HepG2 (cell line): ENCODE results near the gene JMJD6. TPM values are rescaled to one million over a fixed set of nuclear protein-coding genes. Genes with fewer than 3 reads are reported as not detected.

Experiments used
- FOXP4 ChIP-seq: sonication (generic); formaldehyde crosslinking; IDR thresholded peaks from 2 replicates; pipeline ENCODE4 v1.4.0; 2020; ENCODE audit warnings: missing genetic modification reagents
- HNF4A ChIP-seq: sonication (generic); formaldehyde crosslinking; IDR thresholded peaks from 2 replicates; pipeline ENCODE4 v1.4.0; 2020; ENCODE audit warnings: missing genetic modification reagents
- MLX ChIP-seq: IDR thresholded peaks from 2 replicates; pipeline ENCODE4 v1.6.1; 2016
- RXRB ChIP-seq: IDR thresholded peaks from 2 replicates; pipeline ENCODE4 v1.6.1; 2016; ENCODE audit warnings: borderline replicate concordance, missing genetic modification reagents, missing compliant biosample characterization
- SP2 ChIP-seq: sonication (generic); formaldehyde crosslinking; IDR thresholded peaks from 2 replicates; pipeline ENCODE4 v1.5.1; 2020; ENCODE audit warnings: mild to moderate bottlenecking, missing genetic modification reagents
- SRF ChIP-seq: IDR thresholded peaks from 2 replicates; pipeline ENCODE4 v1.6.1; 2011; ENCODE audit warnings: mild to moderate bottlenecking, low read depth, low read length, moderate library complexity
- ZFP82 ChIP-seq: sonication (generic); formaldehyde crosslinking; IDR thresholded peaks from 2 replicates; pipeline ENCODE4 v1.5.1; 2020; ENCODE audit warnings: mild to moderate bottlenecking, missing genetic modification reagents, borderline replicate concordance
- ZMAT3 ChIP-seq: sonication (generic); formaldehyde crosslinking; conservative IDR thresholded peaks from 2 replicates; pipeline ENCODE4 v1.7.0; 2021; ENCODE audit warnings: missing genetic modification reagents
- ZNF354B ChIP-seq: sonication (generic); formaldehyde crosslinking; IDR thresholded peaks from 2 replicates; pipeline ENCODE4 v1.8.0; 2022; ENCODE audit warnings: mild to moderate bottlenecking, missing genetic modification reagents
- ZNF563 ChIP-seq: sonication (generic); formaldehyde crosslinking; IDR thresholded peaks from 2 replicates; pipeline ENCODE4 v1.8.0; 2022; ENCODE audit warnings: mild to moderate bottlenecking, moderate library complexity, missing genetic modification reagents
- polyA plus RNA-seq, 8 experiments: library from polyadenylated mRNA; depleted of rRNA in 3 of 8; stranded (reverse) in 7 of 8; unstranded in 1 of 8; fragments of >200 nt; fragmentation: Illumina TruSeq in 4 of 8; extraction: Trizol in 4 of 8; gene quantifications; 2 replicates each; pipeline versions ENCODE4 v1.2.1 to v1.2.3, GENCODE V29; 2011 to 2016; ENCODE audit warnings: low read depth in 4 of 8, missing spikeins in 1 of 8, mixed read lengths in 1 of 8; ENCODE audit not compliant: insufficient read depth in 1 of 8
- total RNA-seq, 5 experiments: library from RNA; depleted of rRNA; stranded (reverse); fragments of >200 nt; fragmentation: Illumina TruSeq; extraction: Trizol; gene quantifications; 2 replicates each; pipeline ENCODE4 v1.2.3, GENCODE V29; 2016; ENCODE audit warnings: low read depth in 1 of 5
- TF ChIP-seq, protein P1 (sequence below): sonication (generic); formaldehyde crosslinking; IDR thresholded peaks from 2 replicates; pipeline ENCODE4 v1.5.0; 2020; ENCODE audit warnings: mild to moderate bottlenecking, missing genetic modification reagents, borderline replicate concordance
- TF ChIP-seq, protein P2 (sequence below): IDR thresholded peaks from 2 replicates; pipeline ENCODE4 v1.6.1; 2016
- TF ChIP-seq, protein P3 (sequence below): sonication (generic); formaldehyde crosslinking; IDR thresholded peaks from 2 replicates; pipeline ENCODE4 v1.4.0; 2020; ENCODE audit warnings: missing genetic modification reagents

Gene JMJD6
- total and polyA plus RNA-seq, 2 of the 13 experiments (the other 11 are each of a cell fraction or from before 2014, with no cell fraction given): 33.6 to 41.0 TPM

DNA sequence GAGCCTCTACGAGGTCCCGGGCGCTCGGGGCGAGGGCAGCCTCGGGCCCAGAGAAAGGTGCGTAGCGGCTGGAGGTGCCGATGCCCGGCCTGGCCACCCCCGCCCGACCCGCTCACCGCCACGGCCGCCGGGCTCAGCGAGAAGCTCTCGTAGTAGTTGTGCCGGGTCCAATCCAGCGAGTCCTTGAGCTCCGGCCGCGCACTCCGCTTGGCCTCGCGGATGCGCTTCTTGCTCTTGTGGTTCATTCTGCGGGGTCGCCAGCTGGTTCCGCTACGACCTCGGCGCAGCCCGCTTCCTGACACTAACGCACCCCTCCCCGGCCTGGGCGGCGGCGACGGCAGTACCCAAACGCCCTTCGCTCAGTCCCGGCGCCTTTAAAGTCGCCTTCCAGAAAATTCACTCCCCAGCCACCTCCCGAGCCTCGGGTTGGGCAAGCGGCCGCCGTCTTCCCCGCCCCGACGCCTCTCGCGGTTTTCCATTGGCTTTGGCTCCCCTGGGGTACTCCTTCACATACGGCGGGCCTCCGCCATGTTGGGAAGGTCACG is at the start of gene JMJD6 (continued):
- TF ChIP-seq, protein P1, sequence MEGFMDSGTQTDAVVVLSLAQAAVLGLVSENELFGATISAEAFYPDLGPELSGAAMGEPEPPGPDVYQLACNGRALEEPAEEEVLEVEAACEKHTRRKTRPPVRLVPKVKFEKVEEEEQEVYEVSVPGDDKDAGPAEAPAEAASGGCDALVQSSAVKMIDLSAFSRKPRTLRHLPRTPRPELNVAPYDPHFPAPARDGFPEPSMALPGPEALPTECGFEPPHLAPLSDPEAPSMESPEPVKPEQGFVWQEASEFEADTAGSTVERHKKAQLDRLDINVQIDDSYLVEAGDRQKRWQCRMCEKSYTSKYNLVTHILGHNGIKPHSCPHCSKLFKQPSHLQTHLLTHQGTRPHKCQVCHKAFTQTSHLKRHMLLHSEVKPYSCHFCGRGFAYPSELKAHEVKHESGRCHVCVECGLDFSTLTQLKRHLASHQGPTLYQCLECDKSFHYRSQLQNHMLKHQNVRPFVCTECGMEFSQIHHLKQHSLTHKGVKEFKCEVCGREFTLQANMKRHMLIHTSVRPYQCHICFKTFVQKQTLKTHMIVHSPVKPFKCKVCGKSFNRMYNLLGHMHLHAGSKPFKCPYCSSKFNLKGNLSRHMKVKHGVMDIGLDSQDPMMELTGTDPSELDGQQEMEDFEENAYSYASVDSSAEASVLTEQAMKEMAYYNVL (CRISPR knock-in tag): peak; percentile 81
- TF ChIP-seq ZFP82 (CRISPR knock-in tag) (0 out of 2 replicates have a peak, but pooled peaks have one; percentile 10), ZNF354B (CRISPR knock-in tag) (0 out of 2 replicates have a peak, but pooled peaks have one; percentile 44), MLX (0 out of 2 replicates have a peak, but pooled peaks have one; percentile 9), RXRB (peak; percentile 38; the same call in 1 of the 2 replicates), ZMAT3 (CRISPR knock-in tag) (peak; percentile 93), SRF (no peak), ZNF563 (CRISPR knock-in tag) (no peak; the same call in none of the 2 replicates), SP2 (CRISPR knock-in tag) (peak; percentile 87), FOXP4 (0 out of 2 replicates have a peak, but pooled peaks have one; percentile 6), HNF4A (CRISPR knock-in tag) (peak; percentile 40)
- TF ChIP-seq, protein P2, sequence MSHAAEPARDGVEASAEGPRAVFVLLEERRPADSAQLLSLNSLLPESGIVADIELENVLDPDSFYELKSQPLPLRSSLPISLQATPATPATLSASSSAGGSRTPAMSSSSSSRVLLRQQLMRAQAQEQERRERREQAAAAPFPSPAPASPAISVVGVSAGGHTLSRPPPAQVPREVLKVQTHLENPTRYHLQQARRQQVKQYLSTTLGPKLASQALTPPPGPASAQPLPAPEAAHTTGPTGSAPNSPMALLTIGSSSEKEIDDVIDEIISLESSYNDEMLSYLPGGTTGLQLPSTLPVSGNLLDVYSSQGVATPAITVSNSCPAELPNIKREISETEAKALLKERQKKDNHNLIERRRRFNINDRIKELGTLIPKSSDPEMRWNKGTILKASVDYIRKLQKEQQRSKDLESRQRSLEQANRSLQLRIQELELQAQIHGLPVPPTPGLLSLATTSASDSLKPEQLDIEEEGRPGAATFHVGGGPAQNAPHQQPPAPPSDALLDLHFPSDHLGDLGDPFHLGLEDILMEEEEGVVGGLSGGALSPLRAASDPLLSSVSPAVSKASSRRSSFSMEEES (CRISPR knock-in tag): no peak; the same call in 1 of the 2 replicates
- TF ChIP-seq, protein P3, sequence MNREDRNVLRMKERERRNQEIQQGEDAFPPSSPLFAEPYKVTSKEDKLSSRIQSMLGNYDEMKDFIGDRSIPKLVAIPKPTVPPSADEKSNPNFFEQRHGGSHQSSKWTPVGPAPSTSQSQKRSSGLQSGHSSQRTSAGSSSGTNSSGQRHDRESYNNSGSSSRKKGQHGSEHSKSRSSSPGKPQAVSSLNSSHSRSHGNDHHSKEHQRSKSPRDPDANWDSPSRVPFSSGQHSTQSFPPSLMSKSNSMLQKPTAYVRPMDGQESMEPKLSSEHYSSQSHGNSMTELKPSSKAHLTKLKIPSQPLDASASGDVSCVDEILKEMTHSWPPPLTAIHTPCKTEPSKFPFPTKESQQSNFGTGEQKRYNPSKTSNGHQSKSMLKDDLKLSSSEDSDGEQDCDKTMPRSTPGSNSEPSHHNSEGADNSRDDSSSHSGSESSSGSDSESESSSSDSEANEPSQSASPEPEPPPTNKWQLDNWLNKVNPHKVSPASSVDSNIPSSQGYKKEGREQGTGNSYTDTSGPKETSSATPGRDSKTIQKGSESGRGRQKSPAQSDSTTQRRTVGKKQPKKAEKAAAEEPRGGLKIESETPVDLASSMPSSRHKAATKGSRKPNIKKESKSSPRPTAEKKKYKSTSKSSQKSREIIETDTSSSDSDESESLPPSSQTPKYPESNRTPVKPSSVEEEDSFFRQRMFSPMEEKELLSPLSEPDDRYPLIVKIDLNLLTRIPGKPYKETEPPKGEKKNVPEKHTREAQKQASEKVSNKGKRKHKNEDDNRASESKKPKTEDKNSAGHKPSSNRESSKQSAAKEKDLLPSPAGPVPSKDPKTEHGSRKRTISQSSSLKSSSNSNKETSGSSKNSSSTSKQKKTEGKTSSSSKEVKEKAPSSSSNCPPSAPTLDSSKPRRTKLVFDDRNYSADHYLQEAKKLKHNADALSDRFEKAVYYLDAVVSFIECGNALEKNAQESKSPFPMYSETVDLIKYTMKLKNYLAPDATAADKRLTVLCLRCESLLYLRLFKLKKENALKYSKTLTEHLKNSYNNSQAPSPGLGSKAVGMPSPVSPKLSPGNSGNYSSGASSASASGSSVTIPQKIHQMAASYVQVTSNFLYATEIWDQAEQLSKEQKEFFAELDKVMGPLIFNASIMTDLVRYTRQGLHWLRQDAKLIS (CRISPR knock-in tag): no peak
